ENCODE data around the gene TTC22.
"Not testable (repeated sequence)": the region's sequence is repeated elsewhere in the genome, so short reads cannot be mapped to it uniquely, and the experiment has no call there.

The TTC22 gene

DNA sequence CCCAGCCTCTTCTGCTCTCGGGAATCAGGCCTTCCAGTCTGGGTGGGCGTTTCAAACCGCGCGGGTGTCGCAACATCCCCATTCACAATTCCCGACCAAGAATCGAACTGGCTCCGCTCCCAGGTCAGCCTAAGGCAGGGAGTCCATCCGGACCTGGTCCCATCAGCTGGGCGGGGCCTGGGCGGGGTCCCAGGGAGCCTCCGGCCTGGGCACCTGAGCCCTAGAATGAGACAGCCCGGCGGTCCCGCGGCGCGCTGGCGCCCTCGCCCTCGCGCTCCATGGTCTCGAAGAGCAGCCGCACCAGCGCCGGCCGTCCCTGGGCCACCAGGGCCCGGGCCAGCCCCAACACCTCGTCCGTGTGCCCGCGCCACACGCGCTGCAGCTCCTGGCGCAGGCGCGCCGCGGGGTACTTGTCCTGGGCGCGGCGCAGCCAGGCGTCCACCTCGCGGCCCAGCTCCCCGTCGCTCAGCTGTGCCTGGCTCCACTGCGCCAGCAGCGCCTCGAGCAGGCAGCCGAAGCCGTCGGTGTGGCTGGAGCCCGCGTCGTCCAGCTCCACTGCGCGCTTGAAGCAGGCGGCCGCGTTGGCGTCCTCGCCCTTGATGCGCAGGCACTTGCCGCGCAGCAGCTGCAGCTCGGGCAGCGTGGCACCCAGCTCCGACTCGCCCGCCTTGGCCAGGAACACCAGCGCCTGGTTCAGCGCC lies 19.9 kb downstream of the TTC22 start:
- no peak for DNase-seq

DNA sequence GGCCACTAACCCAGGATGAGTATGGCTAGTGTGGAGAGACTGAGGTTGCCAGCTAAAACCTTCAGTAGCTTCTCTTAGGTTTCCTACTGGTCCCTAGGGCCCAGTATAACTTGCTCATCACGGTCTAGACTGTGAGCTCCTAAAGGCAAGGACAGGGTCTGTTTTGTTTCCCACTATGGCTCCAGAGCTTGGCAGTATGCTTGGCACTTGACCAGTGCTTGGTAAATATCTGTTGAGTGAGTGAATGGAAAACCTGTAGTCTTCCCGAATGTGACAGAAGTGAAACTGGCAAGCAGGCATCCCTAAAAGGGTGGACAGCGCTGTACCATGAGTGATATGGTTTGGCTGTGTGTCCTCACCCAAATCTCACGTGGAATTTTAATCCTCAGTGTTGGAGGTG lies 23.7 kb downstream of the TTC22 start:
- no peak for DNase-seq

DNA sequence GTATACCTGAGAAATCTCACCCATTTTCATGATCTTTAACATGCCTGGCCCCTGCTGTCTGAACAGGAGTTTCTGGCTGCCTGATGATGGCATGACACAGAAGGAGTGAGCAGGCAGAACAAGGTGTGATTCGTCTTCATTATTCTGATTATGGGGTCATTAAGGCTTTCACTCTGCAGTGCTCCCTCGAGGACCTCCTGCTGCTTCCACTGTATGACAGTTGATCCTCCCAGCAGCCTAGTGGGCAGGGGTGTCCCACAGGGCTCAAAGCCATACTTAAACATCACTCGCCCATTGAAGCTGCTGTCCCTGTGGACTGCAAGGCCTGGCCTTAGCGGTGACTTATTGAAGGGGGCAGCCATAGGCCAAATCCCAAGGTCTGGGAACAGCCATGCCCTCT lies 24.1 kb downstream of the TTC22 start:
- no peak for DNase-seq

DNA sequence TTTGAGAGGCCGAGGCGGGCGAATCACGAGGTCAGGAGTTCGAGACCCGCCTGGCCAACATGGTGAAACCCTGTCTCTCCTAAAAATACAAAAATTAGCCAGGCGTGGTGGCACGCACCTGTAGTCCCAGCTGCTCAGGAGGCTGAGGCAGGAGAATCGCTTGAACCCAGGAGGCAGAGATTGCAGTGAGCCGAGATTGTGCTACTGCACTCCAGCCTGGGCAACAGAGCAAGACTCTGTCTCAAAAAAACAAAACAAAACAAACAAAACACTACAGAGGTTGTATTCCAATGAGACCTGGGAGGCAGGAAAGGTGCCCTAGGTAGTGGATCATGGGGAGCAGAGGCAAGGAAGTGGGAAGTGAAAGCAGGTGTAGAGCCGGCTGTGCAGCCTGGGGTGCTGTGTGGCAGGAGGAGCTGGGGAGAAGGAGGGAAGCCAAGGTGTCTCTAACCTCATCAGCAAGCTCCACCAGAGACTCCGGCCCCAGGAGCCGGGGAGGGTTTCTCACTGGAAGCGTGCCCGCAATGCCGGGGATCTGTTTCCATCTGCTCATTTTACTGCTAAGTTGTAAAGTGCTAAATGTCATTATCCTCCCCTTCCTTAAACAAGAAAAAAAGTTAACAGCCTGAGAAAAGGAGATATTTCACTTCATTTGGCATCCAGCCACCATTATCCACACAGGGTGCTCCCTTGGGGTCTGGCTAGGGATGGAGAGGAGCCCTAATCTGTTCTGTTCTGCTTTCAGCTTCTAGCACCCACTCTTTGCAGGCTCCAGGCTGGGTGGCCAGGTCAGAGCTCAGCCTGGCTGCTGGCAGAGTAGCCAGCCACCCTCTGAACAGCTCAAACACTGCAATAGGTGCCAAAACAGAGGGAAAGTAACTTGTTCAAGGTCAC lies 25.0 kb downstream of the TTC22 start:
- not testable (repeated sequence) for DNase-seq

DNA sequence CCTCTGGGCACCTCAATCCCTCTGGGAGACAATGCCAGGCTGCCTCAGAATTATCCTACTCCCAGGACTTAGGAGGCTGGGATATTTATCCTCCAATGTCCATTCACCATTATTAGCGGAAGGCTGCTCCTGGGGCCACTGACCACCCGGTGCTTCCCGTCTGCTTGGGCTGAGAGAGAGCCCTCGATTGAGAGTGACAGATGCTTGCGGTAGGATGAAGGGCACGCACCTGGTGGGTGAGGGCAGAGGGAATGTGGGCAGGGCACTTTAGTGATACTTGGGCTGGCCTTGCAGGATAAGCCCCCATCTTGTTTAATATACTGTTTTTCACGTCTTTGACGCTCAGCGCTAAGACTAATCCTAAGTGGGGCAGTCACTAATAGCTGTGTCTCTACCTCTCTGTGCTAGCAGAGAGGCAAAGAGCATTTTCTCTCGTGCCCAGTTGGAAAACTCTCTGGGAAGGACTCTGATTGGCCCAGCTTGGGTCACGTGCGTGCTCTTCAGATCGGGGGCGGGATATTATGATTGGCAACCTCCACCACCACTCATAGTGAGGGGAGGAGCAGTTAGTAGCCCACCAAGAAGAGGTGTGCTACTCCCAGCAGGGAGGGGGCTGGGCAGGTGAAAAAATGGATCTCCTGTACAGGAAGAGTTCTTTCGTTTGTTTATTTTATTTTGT lies 26.2 kb downstream of the TTC22 start:
- no peak for DNase-seq

DNA sequence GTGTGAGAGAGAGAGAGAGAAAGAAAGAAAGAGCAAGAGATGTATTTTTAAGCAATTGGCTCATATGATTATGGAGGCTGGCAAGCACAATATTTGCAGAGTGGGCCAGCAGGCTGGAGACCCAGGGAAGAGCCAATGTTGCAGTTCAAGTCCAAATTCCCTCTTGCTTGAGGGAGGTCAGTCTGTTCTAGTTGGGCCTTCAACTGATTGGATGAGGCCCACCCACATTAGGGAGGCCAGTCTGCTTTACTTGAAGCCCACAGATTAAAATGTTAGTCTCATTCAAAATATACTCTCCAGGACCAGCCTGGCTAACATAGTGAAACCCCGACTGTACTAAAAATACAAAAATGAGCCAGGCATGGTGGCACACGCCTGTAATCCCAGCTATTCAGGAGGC lies 28.2 kb downstream of the TTC22 start:
- no peak for DNase-seq

DNA sequence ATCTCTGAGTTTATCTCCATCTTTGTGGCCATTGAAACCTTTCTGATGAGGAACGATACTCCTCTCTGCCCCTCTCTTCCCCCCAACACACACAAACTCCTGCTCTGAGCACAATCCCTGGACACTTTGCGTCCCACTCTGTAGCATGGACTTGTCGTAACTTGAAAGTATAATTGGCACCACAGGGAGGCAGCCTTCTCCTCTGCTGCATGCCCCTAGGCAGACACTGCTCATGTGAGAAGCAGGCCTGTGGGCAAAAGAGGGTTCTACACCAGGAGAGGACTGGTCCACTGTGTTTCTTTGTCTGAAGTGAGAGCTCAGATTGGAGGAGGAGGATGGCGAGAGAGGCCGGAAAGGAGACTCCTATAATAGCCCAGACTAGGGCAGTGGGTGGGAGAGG lies 33.0 kb downstream of the TTC22 start:
- peak; percentile 10 for DNase-seq

DNA sequence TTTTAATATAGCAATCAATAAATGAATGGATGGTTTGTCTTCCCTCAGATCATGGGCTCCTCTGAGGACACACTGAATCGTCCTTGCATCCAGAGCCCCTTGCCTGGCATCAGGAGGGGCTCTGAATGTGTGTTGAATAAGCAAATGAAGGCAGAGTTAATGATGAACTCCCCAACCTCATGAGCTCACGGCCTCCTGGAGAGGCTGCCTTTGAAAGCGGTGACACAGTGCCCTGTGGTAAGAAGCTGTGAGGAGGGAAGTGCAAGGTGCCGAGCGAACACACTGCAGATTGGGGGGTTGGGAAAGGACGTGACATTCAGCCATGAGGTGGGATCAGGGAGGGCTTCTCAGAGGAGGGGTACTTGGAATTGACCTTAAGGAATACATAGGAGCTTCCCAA lies 33.6 kb downstream of the TTC22 start:
- no peak for DNase-seq

DNA sequence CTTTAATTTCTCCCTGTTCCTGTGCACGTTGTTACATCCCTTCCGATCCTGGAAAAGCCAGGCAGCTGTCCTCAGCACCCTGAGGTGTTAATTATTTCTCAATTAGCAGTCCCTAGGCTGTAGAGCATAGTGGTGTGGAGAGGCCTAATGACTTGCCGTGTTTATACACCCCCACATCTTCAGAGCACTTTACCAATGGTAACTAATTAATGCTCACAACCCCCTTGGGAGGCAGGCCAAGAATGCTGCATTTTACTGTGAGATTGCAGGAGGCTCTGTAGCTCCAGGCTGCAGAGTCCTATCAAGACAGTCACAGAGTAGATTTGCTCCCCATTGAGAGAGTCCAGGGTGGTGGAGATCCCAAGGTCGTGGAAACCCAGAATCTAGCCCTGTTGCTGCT lies 34.4 kb downstream of the TTC22 start:
- DNase-seq, result no peak

DNA sequence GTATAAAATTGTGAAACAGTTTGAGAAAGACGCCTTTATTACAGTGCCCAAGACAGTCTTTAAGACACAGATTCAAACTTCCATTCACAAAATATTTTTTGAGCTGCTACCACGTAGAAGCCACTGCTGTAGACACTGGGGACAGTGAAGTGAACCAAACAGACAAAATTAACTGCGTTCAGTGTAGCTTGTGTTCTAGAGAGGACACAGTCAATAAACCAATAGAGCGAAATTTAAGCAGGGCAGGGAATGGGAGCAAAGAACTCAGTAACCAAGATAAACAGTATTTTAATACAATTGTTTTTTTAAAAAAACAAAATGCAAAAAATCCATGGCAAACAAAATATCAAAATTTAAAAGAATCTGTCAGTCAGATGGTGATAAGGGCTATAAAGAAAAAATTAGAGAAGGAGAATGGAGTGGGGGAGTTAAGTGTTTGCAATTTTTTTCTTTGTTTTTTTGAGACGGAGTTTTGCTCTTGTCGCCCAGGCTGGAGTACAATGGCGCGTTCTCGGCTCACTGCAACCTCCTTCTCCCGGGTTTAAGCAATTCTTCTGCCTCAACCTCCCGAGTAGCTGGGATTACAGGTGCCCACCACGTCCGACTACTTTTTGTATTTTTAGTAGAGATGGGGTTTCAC lies 36.1 kb downstream of the TTC22 start:
- DNase-seq, result no peak

DNA sequence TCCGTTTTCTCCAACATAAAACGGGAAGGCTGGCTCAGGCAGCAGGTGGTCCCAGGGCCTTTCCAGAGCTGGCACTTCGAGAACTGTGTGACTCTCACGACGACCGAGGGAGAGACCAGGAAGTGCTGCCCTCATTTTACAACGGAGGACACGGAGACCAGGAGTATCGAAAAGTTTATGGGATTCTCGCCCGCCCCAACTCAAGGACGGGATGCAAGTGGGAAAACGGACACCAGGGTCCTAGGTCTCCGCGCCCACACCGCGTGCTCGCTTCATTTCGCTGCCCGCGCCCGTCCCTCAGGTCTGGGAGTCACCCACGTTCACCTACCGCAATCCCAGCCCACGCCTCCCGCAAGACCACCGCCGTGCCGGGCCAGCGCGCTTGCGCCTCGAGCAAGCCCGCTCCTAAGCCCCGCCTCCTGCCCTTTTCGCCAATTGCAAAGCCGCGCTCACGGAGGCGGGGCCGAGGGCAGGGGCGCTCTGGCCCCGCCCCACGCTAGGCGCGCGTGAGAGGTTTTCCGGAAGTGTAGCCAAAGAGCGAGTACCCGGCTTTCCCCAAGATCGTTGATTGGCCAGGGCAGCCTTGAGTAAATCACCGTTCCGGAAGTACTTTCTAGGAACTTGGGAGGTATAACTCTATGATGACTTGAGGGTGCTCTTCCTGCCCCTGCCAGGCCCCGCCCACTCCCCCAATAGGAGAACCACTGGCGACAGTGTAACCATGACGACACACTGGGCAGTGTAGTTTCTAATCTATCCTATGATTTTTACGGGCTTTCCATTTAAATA lies 36.8 kb downstream of the TTC22 start, which contains the start of gene PARS2:
Gene PARS2 (minus strand): TSS at position 391 of the 789 bp plus-strand sequence. CDS start 5,362 bp downstream, outside the sequence.
- DNase-seq, result peak; percentile 98

DNA sequence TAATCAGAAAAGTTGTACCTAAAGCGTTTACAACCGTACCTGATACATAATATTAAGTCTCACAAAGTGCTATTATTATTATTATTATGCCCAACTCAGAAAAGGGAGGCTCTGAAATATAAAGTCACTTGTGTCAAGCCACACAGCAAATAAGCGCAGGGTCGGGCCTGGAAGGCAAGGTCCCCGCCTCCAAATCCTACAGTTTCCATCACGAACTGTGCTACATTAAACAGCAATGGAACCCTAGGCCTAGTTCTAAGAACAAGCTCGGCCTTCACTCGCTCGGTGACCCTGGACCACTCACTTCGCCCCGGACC lies 37.3 kb downstream of the TTC22 start:
- DNase-seq, result no peak

DNA sequence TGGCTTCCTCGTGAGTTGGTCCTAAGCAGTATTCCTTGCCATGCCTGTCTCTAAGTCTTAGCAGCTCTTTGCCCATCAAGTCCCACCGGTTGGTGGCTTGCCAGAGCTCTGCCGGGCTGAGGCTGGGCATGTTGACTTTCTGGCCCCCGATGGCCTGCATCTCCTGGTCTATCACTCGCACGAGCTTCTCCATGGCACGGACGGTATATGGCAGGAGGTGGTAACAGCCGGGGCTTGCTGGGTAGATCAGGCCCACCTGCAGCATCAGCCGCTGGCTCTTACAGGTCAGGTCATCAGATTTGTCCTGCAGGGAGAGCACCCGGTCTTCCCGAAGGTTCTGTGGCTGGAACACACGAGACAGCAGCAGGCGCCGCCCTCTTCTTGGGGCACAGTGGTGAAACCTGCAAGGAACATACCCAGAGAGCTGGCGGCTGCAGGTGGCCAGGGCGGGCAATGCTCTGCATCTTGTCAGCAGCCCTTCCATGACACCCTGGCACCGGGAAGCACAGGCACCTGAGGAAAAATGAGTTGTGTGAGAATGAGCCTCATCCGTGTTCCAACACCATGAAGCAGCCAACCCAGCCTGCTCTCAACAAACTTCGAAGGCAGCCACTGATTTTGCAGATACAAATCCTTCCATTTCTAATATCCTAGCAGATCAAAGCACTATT lies 42.3 kb downstream of the TTC22 start:
- no peak for DNase-seq

DNA sequence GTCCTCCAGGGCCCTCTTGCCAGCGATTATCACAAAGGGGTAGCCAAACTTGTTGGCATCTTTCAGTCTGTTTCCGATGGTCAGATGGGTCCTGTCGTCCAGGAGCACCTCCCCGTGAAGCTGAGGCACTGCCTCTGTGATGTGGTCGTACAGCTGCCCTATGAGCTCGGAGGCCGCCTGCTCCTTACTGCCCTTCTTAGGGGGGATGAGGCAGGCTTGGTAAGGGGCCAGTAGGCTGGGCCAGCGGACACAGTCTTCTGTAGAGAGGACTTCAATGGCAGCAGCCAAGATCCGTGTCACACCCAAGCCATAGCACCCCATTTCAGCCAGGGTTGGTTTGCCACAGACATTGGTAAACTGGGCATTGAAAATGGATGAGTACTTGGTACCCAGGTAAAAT lies 43.3 kb downstream of the TTC22 start:
- no peak for DNase-seq

DNA sequence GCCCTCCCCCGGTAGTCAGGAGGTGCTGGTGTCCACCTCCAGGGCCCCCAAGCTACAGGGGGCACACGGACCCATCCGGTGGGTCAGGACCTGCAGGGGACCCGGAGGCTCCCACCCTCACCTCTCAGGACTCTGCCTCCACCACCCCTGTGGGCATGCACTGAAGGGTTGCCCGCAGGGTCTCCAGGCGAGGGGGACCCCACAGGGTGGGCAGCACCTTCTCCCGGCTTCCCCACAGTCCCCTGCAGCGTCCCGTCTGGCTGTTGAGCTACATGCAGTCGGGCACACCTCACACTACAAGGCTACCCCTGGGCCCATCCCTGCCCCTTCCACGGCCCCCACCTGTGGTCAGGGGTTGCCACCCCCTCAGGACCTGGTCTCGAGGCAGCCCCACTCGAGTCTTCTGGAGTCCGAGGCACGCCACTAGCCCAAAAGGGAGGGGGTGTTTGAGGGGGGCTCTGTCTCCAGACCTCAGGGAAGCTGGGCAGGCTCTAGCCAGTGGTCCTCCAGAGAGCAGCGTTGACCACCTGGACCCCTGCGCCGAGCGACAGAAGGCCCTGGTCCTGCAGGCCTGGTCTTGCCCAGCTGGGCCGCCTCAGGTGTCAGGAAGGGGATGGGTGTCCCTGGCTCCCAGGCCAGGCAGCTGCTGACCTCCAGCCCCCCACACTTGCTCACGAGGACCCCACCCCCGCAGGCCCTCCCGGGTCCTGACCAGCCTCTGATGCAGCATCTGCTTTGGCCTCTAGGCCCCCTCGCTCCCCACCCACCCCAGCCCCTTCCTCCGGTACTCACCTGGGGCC lies 46.4 kb downstream of the TTC22 start:
- no peak for DNase-seq

DNA sequence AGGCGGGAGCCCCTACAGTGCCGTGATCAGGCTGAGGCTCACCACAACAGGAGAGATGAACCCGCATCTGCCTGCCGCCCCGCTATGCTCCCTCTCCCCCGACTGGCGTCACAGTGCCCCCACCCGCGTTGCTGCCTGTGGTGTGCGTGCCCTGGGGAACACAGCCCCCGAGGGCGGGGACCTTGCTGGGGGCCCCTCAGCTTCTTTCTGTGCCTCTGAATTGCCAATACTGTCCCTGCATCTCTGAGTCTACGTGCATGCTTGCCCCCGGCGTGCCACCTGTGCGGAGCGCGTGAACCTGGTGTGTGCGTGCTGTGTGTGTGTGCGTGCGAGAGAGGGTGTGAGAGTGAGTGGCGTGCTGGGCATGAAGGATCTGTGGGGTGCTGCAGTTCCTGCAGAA lies 47.1 kb downstream of the TTC22 start:
- no peak for DNase-seq

DNA sequence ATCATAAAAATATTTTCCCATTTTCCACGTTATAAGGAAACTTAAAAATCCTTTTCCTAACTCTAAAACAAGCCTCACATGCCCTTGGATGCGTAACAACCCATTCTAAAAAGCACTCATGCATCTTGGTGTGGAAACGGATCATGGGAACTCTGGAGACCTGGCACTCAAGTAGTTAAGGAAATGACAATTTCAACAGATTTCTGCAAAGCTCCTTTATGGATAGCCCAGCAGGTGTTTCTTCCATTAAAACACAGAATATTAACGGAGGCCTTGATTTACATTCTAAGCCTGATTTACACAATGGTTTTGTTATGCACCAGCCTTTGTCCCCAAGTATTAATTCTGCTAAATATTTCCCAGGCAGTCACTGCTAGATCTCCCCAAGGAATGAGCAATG lies 49.7 kb downstream of the TTC22 start:
- no peak for DNase-seq

DNA sequence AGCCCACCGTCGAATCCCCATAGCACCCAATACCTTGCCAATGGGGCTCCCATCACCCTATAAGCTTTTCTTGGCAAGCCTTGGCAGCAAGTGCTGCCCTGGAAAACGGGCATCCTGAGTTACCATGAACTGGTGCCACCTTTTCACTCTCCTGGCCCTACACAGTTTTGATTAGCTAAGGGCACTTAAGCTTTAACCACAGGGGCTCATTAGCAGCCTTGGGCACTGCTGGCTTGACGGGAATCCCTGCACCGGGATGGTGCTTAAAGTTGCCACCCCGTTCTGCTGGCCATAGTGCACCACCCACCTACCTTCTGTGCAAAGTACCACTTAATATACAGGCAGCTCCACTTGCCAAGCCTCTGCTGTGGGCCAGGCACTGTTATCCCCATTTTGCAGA lies 50.5 kb downstream of the TTC22 start:
- no peak for DNase-seq

DNA sequence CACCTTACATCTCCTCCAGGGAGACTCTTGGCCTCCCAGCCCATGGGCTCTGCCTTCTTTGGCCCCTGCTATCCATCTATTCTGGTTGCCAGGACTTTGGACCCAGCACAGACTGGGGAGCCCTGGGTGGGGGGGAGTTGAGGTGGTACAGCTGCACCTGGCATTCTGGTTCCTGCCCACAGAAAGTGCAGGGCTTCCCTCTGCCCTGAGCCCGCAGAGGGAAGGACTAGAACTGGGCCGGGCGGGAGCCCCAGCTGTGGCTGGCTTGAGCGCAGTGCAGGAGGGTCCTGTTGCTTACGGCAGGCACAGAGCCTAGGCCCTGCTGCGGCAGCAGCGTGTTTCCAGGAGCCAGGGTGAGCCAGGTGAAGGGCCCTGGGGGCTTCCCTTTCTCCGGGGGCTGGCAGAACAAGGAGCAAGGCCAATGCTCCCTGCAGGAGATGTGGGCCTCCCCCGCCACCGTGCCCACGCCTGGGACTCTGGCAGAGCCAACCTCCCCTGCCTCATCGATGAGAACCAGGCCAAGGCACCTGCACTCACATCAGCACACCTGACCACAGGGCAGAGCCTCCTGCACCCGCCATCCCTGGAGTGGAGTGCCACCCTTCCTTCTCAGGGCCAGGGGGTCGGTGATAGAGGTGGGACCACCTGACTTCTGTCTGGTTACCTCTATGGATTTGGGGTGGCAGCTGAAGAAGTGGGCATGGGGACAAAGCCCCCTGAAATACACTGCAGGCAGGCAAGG lies 52.9 kb downstream of the TTC22 start:
- no peak for DNase-seq

DNA sequence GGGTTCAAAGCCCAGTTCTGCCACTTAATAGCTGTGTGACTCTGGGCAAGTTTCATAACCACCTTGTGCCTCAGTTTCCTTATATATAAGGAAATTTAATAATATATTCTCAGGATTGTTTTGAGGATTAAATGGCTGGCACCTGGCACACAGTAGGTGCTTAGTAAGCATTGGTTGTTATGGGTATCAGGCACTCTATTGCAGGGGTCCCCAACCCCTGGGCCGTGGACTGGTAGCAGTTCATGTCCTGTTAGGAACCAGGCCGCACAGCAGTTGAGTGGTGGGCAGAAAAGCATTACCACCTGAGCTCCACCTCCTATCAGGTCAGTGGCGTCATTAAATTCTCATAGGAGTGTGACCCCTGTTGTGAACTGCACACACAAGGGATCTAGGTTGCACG lies 55.3 kb downstream of the TTC22 start:
- no peak for DNase-seq
